HG03575 (cell line): Measurements from ENCODE around the gene ADAMTS13.

Experiments
- ATAC-seq: cut with Tn5 transposase; IDR thresholded peaks from one replicate; pipeline ENCODE4 v1.9.1; 2021; ENCODE audit not compliant: unreplicated experiment, insufficient number of reproducible peaks, low FRiP score; ENCODE audit errors: extremely low read depth

The ADAMTS13 gene

GRCh38 chr9:133417541-133418461, 4.4 kb upstream of the ADAMTS13 start, which contains the start of gene REXO4:
Gene REXO4 (minus strand): TSS chr9:133418010. CDS start chr9:133417844, 166 bp downstream.
- ATAC-seq = no peak

GRCh38 chr9:133419005-133419404, 3.2 kb upstream of the ADAMTS13 start:
- no peak for ATAC-seq

- ATAC-seq = no peak
Measured at GRCh38 chr9:133420392-133420827, 1.8 kb upstream of the ADAMTS13 start.

GRCh38 chr9:133423216-133423615, 1.0 kb downstream of the ADAMTS13 start:
- ATAC-seq = no peak

- ATAC-seq = no peak
Measured at GRCh38 chr9:133424187-133424586, 2.0 kb downstream of the ADAMTS13 start.

DNA sequence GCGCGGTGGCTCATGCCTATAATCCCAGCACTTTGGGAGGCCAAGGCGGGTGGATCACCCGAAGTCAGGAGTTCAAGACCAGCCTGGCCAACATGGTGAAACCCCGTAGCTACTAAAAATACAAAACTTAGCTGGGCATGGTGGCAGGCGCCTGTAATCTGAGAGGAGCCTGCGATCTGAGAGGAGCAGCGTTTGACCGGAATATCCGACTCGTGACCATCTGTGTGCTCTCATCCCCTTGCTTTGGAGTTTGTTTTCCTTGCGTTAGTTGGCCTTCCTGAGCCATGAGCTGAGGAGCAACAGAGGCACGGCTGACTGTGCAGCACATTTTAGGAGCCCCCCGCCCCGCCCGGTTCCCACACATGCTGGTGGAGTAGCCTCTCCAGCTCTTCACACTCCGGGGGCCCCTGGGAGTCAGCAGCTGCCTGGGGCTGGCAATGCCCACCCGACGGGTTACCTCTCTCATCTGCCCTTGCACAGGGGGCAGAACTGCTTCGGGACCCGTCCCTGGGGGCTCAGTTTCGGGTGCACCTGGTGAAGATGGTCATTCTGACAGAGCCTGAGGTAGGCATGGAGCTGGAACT, 3.0 kb downstream of the ADAMTS13 start:
- no peak for ATAC-seq

DNA sequence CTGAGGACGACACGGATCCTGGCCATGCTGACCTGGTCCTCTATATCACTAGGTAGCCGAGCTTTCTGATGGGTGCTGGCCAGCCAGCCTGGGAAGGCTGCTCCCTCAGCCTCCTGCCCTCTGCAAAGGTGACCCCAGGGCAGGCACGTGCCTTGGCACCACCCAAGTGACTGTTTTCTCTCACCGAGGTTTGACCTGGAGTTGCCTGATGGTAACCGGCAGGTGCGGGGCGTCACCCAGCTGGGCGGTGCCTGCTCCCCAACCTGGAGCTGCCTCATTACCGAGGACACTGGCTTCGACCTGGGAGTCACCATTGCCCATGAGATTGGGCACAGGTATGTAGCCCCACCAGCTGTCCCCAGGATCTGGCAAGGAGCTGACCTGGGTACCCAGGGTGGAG, 3.8 kb downstream of the ADAMTS13 start:
- ATAC-seq = no peak

DNA sequence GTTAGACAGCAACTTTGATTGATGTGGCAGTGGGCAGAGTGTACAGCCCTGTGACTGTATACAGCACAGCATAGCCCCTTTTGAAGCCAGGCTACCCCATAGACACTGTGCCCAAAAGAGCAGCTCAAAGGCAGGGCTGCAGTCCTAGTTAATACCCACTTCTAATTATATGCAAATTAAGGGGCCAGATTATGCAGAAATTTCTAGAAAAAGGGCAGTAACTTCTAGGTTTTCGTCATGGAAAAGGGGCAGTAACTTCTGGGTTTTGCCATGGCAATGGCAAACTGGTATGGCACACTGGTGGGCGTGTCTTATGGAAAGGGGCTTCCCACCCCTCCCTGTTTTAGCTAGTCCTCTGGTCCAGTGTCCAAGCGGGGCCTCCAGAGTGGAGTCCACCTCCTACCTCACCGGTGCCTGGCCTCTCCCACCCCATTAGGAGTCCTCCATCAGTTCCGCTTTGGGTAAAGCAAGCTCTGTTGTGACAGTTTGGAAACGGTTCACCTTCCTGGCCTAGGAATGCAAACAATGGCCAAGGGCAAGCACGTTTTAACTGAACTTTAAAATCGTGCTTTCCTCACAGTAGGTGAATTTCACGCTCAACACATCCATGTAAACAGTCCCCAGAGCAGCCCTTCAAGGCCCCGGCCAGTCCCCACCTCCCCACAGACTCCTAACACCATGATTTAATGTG, 5.6 kb downstream of the ADAMTS13 start:
- ATAC-seq = no peak

DNA sequence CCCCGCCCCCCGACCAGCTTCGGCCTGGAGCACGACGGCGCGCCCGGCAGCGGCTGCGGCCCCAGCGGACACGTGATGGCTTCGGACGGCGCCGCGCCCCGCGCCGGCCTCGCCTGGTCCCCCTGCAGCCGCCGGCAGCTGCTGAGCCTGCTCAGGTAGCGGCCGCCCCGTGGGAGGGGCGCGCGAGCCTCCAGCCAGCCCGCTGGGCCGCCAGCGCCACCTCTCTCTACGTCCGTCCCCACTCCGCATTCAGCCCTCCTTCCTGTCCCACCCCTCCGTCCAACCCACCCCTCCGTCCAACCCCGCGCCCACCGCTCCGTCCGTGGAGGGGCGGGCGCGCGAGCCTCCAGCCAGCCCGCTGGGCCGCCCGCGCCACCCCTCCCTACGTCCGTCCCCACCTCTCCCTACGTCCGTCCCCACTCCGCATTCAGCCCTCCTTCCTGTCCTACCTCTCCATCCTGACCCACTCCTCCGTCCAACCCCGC, 6.5 kb downstream of the ADAMTS13 start:
- ATAC-seq = no peak

DNA sequence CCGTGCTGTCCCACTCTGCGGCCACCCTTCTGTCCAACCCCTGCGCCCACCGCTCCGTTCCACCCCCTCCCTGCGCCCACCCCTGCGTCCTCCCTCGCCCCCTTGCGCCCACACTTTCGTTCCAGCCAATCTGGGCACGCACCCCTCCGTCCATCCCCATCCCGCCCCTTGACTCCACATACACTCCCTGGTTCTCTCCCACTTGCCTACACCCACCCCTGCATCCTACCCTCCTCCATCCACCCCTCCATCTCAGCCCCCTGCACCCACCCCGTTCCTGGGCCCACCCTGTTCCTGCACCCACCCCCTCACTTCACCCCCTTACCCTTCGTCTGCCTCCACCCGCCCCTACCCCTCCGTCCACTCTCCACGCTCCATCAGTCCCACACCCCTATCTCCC, 7.0 kb downstream of the ADAMTS13 start:
- ATAC-seq = no peak

GRCh38 chr9:133429641-133430161, 7.5 kb downstream of the ADAMTS13 start:
- ATAC-seq = no peak

DNA sequence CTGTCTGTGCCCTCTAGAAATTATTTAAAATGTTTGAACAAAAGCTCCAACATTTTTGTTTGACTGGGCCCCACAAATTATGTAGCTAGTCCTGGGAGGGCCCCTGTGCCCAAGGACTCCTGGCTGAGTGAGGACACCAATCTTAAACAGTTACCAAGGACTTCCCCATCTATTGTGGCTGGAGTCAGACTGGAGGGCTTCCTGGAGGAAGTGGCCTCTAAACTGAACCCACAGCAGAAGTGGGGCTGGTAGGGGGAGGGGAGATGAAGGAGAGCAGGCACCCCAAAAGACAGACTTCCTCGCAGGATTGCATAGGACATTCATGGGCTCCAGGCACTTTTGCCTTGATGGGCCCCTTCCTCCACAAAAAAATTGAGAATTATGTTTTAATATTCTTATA, 8.1 kb downstream of the ADAMTS13 start:
- ATAC-seq = no peak

DNA sequence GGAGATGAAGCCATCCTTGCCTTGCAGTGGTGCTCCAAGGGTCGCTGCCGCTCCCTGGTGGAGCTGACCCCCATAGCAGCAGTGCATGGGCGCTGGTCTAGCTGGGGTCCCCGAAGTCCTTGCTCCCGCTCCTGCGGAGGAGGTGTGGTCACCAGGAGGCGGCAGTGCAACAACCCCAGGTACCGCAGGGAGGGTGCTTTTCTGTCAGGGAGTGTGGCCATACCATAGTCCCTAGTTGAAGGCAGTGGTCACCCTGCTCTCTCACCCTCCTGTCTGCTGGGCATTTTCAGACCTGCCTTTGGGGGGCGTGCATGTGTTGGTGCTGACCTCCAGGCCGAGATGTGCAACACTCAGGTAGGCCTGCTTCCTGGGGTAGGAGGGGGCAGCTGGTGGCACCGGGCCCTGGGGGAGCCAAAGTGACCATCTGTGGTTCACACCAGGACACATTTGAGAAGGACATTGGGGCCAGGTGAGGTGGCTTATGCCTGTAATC, 11.2 kb downstream of the ADAMTS13 start:
- ATAC-seq = no peak

DNA sequence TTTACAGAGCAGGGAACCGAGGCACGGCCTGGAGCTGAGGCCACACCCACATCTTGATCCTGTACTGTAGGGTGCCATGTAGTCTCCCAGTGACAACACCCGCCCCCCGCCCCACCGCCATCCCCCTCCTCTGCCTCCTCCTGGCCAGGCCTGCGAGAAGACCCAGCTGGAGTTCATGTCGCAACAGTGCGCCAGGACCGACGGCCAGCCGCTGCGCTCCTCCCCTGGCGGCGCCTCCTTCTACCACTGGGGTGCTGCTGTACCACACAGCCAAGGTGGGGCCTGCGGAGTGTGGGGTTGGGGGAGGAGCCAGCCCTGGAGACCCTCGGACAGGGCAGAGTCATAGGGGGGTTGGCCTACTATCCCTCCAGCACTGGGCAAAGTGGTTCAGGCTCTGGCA, 14.5 kb downstream of the ADAMTS13 start:
- ATAC-seq = no peak

GRCh38 chr9:133437753-133438531, 15.8 kb downstream of the ADAMTS13 start:
- no peak for ATAC-seq

DNA sequence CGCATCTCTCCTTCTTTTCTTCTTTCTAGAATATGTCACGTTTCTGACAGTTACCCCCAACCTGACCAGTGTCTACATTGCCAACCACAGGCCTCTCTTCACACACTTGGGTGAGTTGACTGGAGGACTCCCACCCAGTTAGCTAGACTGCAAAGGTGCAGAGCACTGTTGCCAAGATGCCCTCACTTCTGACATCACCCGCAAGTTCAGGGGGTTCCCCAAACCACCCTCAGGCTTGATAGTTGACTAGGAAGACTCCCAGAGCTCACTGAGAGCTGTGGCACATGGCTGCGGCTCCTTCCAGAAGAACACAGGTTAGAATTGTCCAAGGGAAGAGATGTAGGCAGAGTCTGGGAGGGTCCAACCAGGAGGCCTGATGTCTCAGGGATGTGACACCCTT, 17.2 kb downstream of the ADAMTS13 start:
- no peak for ATAC-seq

DNA sequence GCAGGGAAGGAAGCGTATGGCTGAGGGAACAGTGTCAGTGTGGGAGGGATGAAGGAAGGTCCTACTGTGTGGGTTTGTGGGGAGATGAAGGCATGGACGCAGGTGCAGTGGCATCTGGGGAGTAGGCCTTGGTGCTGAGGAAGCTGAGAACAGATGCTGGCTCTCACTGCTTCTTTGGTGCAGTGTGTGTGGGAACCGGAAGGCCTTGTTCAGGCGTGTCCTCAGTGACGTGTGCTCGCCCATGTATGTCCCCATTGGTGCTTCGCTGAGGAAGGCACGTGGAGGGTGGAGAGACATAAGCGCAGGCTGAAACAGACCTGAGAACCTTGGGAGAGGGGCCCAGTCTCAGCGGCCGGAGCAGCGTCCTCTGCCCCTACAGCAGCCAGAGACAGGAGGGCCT, 18.7 kb downstream of the ADAMTS13 start:
- no peak for ATAC-seq

DNA sequence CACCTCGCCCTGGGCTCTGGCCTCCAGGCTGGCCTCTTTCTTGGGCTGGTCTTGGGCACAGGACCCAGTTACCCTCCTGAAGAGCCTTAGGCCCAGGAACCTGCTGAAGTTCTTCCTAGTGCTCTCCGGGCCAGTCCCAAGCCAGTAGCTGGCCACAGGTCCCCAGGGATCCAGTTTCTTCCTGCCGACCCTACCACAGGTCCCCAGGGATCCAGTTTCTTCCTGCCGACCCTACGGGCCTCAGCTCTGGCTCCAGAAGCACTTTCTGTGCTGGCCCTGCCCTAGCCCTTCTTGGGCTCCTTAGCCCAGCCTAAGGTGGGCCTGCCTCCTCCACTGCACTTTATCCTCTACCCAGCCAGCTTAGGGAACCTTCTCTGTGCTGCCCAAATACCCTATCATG, 19.4 kb downstream of the ADAMTS13 start:
- ATAC-seq = no peak

DNA sequence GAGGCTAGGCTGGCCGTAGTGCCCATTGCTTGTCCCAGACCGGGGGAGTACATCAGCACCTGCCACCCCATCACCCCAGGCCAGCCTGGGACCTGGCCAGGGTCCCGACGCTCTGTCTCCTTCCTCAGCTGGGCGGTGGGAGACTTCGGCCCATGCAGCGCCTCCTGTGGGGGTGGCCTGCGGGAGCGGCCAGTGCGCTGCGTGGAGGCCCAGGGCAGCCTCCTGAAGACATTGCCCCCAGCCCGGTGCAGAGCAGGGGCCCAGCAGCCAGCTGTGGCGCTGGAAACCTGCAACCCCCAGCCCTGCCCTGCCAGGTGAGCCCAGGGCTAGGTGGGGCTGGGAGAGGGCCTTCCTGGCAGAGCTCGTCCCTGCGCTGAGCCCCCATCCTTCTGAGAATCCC, 21.1 kb downstream of the ADAMTS13 start:
- ATAC-seq = no peak
